Suprapubic skin (tissue), 4 donors: Measurements from ENCODE around the gene PCDHGB2.
"Not testable (repeated sequence)": the region's sequence is repeated elsewhere in the genome, so short reads cannot be mapped to it uniquely, and the experiment has no call there.

Experiments used
- EP300 ChIP-seq: sonication (generic); formaldehyde crosslinking; IDR thresholded peaks from one replicate; pipeline ENCODE4 v1.6.1; 2017; ENCODE audit warnings: antibody characterized with exemption
- POLR2AphosphoS5 ChIP-seq, 3 donors: sonication (generic); formaldehyde crosslinking; IDR thresholded peaks; one replicate each; pipeline ENCODE4 v1.6.1; 2017; ENCODE audit warnings: antibody characterized with exemption in 3 of 3

DNA sequence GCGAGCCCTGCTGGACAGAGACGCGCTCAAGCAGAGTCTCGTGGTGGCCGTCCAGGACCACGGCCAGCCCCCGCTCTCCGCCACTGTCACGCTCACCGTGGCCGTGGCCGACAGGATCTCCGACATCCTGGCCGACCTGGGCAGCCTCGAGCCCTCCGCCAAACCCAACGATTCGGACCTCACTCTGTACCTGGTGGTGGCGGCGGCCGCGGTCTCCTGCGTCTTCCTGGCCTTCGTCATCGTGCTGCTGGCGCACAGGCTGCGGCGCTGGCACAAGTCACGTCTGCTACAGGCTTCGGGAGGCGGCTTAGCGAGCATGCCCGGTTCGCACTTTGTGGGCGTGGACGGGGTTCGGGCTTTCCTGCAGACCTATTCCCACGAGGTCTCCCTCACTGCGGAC lies 27.2 kb upstream of the PCDHGB2 start:
- not testable (repeated sequence) for TF ChIP-seq EP300; POLR2AphosphoS5 (IDR thresholded peaks at IDR 0.05)
